Stimulated activated naive B cell treated with anti-CD40 and anti-IgM and Interleukin-4, amounts not matched to agents 10 μg/mL and 1 μg/mL and 100 μg/mL, for 72 hours (primary cell): ENCODE data around the gene SMIM28.
"Not testable (repeated sequence)": the region's sequence is repeated elsewhere in the genome, so short reads cannot be mapped to it uniquely, and the experiment has no call there.

ENCODE experiments used
- ATAC-seq, 2 donors: fragments of 150-1000 bp; cut with Tn5 transposase; replicated peaks; 2 replicates each; pipeline ENCODE4 v1.10.0; 2021; ENCODE audit warnings: moderate library complexity in 1 of 2
- DNase-seq: peaks from one replicate; pipeline ENCODE4 v3.0.0; 2021
- H3K27ac Mint-ChIP-seq: one replicate; pipeline ENCODE4 v1.8.0; 2022; ENCODE audit warnings: mild to moderate bottlenecking, mixed read lengths
- H3K27me3 Mint-ChIP-seq, 2 donors: one replicate each; pipeline ENCODE4 v1.8.0; 2022; ENCODE audit warnings: mixed read lengths in 2 of 2
- H3K36me3 Mint-ChIP-seq, 2 donors: one replicate each; pipeline ENCODE4 v1.8.0; 2022; ENCODE audit warnings: mixed read lengths in 2 of 2, mild to moderate bottlenecking in 1 of 2
- H3K4me1 Mint-ChIP-seq, 2 donors: one replicate each; pipeline ENCODE4 v1.8.0; 2022; ENCODE audit warnings: mixed read lengths in 2 of 2, mild to moderate bottlenecking in 1 of 2
- H3K4me3 Mint-ChIP-seq, 2 donors: one replicate each; pipeline ENCODE4 v1.8.0; 2022; ENCODE audit warnings: mild to moderate bottlenecking in 2 of 2, mixed read lengths in 2 of 2, moderate library complexity in 1 of 2
- H3K9me3 Mint-ChIP-seq, 2 donors: one replicate each; pipeline ENCODE4 v1.8.0; 2022; ENCODE audit warnings: mixed read lengths in 2 of 2, mild to moderate bottlenecking in 1 of 2

The SMIM28 gene

GRCh38 chr6:138424004-138424904, 46.5 kb downstream of the SMIM28 start:
- Mint-ChIP-seq H3K36me3 (peaks cover 2 to 6% of the 10 kb centered on the region in 2 donors), H3K27me3 (peaks cover 2% of the 10 kb centered on the region in 2 donors), H3K4me1 (no peaks in the 10 kb centered on the region), H3K9me3 (no peaks in the 10 kb centered on the region), H3K4me3 (no peak overlapping the region), H3K27ac (no peak overlapping the region)
- no peak for ATAC-seq
- no peak for DNase-seq

- H3K27me3 Mint-ChIP-seq, H3K4me1 Mint-ChIP-seq, H3K9me3 Mint-ChIP-seq, H3K27ac Mint-ChIP-seq, H3K36me3 Mint-ChIP-seq, DNase-seq, H3K4me3 Mint-ChIP-seq, ATAC-seq: not testable (repeated sequence)
Measured at GRCh38 chr6:138425256-138425655, 47.6 kb downstream of the SMIM28 start.

DNA sequence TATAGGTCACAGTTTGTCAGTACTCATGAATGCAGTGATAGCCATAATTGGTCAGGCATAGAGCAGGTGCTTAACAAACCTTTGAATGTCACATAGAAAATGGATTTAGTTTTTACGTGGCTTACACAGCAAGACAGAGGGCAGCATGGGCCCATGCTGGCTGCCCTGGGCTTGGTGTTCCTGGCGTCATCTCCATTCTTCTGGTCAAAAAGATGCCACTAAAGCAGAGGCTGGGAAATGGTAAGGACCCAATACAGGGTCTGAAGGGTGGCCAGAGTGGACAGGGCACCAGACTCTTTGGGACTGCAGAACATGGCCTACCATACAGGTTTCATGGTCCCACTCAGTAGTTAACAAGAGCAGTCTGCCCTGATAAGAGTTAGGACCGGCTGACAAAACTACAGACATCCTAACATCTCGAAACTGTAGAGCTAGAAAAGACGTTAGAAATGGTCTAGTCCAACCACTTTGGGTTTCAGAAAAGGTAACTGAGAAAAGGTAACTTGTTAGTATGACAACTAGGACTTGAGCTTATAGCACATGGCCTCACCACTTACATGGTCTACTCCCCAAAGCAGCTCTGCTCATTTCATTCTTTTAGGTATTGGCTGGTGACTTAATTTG, 48.9 kb downstream of the SMIM28 start:
- Mint-ChIP-seq H3K27me3 (peaks cover 9 to 12% of the 10 kb centered on the region in 2 donors), H3K36me3 (peaks cover 0 to 4% of the 10 kb centered on the region in 2 donors), H3K9me3 (no peaks in the 10 kb centered on the region), H3K27ac (no peak overlapping the region), H3K4me3 (no peak overlapping the region), H3K4me1 (peaks cover 6 to 11% of the 10 kb centered on the region in 2 donors)
- DNase-seq (no peak), ATAC-seq (peak in 1 of 2 donors; percentile 31)

GRCh38 chr6:138427701-138428100, 50.0 kb downstream of the SMIM28 start:
- DNase-seq (no peak), ATAC-seq (no peak)
- peaks cover 10 to 13% of the 10 kb centered on the region in 2 donors for H3K27me3 Mint-ChIP-seq
- no peak overlapping the region for H3K4me3 Mint-ChIP-seq
- H3K4me1 Mint-ChIP-seq = peaks cover 8 to 19% of the 10 kb centered on the region in 2 donors
- no peaks in the 10 kb centered on the region for H3K9me3 Mint-ChIP-seq
- H3K27ac Mint-ChIP-seq = no peak overlapping the region
- peaks cover 0 to 4% of the 10 kb centered on the region in 2 donors for H3K36me3 Mint-ChIP-seq

- Mint-ChIP-seq H3K27ac (no peak overlapping the region), H3K4me3 (no peak overlapping the region), H3K9me3 (no peaks in the 10 kb centered on the region), H3K27me3 (peaks cover 10 to 13% of the 10 kb centered on the region in 2 donors), H3K4me1 (peaks cover 8 to 20% of the 10 kb centered on the region in 2 donors), H3K36me3 (no peaks in the 10 kb centered on the region)
- DNase-seq (no peak), ATAC-seq (peak; percentile 56 to 68)
Measured at GRCh38 chr6:138428944-138429598, 51.4 kb downstream of the SMIM28 start.

DNA sequence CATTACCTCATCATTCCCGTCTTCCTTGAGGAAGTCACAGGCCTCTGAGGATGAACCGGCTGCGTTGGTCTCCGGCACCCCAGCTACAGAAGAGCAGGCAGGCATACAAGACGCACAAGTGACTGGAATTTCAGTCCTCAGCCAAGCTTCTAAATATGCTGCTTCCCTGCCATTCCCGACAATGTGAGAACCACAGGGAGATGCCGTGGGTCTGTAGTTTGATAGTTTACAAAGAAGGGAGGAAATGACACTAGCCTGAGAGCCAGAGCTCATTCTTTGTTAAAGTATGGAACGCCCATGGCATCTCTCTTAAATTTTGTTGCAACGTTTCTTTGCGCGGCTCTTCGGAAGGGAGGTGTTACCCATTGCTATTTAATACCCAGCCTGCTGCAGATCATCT, 52.1 kb downstream of the SMIM28 start:
- Mint-ChIP-seq H3K27ac (no peak overlapping the region), H3K27me3 (peaks cover 10 to 13% of the 10 kb centered on the region in 2 donors), H3K4me3 (no peak overlapping the region), H3K4me1 (peaks cover 11 to 27% of the 10 kb centered on the region in 2 donors), H3K9me3 (no peaks in the 10 kb centered on the region), H3K36me3 (no peaks in the 10 kb centered on the region)
- DNase-seq (no peak), ATAC-seq (no peak)

DNA sequence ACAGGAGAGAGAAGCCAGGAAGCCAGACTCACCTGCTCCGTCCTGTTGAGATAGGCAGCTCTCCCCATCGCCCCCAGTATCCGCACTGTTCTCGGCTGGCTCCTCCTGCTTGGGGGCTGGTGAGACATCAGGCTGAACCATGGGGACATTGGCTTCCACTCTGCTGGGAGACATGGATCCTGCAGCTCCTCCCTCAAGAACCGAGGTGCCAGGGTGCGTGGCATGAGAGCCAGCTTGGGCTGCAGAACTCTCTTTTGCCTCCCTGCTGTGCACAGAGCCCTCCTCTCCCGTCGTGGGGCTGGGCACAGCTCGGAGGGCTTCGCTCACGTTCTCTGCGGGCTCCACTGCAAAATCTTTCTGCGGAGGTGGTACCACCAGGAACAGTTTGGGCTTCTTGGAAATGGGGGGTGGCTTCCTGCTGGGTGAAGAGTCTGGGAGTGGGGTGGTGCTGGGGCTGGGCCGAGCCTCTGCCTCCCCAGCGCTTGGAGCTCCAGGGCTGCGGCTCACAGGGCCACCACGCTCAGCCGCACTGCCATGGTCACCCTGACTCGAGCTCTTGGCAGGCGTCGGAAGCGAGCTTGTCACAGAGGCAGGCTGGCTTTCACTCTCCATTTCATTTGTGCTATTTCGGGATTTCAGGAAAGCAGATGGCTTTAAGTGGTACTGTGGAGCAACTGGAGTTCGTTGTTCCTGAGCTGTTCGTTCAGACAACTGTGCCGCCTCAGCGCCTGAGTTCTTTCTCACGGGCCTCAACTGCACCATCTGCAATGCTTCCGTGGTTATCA, 52.8 kb downstream of the SMIM28 start:
- no peaks in the 10 kb centered on the region for H3K9me3 Mint-ChIP-seq
- ATAC-seq (no peak), DNase-seq (no peak)
- H3K36me3 Mint-ChIP-seq = no peaks in the 10 kb centered on the region
- H3K4me1 Mint-ChIP-seq = peaks cover 13 to 32% of the 10 kb centered on the region in 2 donors
- no peak overlapping the region for H3K4me3 Mint-ChIP-seq
- peak overlapping the region; percentile 42 for H3K27ac Mint-ChIP-seq
- H3K27me3 Mint-ChIP-seq = peaks cover 10 to 13% of the 10 kb centered on the region in 2 donors

- Mint-ChIP-seq H3K4me1 (peaks cover 13 to 32% of the 10 kb centered on the region in 2 donors), H3K4me3 (no peak overlapping the region), H3K27me3 (peaks cover 10 to 13% of the 10 kb centered on the region in 2 donors), H3K9me3 (no peaks in the 10 kb centered on the region), H3K36me3 (no peaks in the 10 kb centered on the region), H3K27ac (no peak overlapping the region)
- ATAC-seq (peak; percentile 59 to 74), DNase-seq (no peak)
Measured at GRCh38 chr6:138431256-138432062, 53.8 kb downstream of the SMIM28 start.

- H3K36me3 Mint-ChIP-seq = no peaks in the 10 kb centered on the region
- H3K27ac Mint-ChIP-seq = no peak overlapping the region
- H3K4me3 Mint-ChIP-seq = no peak overlapping the region
- ATAC-seq = no peak
- H3K9me3 Mint-ChIP-seq = no peaks in the 10 kb centered on the region
- no peak for DNase-seq
- H3K27me3 Mint-ChIP-seq = peaks cover 10 to 13% of the 10 kb centered on the region in 2 donors
- peaks cover 13 to 32% of the 10 kb centered on the region in 2 donors for H3K4me1 Mint-ChIP-seq
Measured at GRCh38 chr6:138432063-138432356, 54.3 kb downstream of the SMIM28 start.
